HG03521 (cell line): ENCODE data around the gene TNFAIP1.

Experiments used
- ATAC-seq: cut with Tn5 transposase; IDR thresholded peaks from one replicate; pipeline ENCODE4 v1.9.1; 2021; ENCODE audit warnings: mild to moderate bottlenecking, moderate library complexity; ENCODE audit not compliant: unreplicated experiment

Gene TNFAIP1

DNA sequence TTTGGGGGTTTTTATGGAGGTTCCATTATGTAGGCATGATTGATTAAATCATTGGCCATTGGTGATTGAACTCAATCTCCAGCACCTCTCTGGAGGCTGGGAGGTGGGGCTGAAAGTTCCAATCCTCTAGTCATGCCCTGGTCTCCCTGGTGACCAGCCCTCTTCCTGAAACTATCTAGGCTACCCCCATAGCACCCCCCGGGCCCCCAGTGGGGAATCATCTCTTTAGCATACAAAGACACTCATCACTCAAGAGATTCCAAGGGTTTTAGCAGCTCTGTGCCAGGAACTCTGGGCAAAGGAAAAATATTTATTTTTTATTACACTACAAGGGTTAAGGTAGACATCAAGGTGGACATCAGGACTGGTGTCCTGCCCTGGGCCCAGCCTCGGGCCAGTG lies 59.9 kb downstream of the TNFAIP1 start:
- ATAC-seq: no peak

DNA sequence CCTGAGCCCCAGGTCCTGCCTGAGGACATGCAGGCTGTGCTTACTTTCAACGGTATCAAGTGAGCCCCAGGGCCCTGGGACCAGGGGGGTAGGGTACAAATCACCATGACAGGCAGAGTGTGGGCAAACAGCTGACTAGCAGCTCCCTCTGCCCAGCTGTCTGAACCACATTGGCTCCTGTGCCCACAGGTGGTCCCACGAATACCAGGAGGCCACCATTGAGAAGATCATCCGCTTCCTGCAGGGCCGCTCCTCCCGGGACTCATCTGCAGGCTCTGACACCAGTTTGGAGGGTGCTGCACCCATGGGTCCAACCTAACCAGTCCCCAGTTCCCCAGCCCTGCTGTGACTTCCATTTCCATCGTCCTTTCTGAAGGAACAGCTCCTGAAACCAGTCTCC lies 60.4 kb downstream of the TNFAIP1 start:
- no peak for ATAC-seq
